SK-N-SH (cell line): ENCODE measurements around the gene THAP8. TPM values are rescaled to one million over a fixed set of nuclear protein-coding genes. Genes with fewer than 3 reads are reported as not detected.

Source experiments
- CTCF ChIA-PET: fragments of 300-600, 350-600 bp; formaldehyde crosslinking; extraction: SDS; loops from one replicate; lab custom pipeline; 2021; lab: Yijun Ruan, JAX
- POLR2A ChIA-PET: fragments of 350-600 bp; sonication (Branson Sonifier 250); formaldehyde crosslinking; extraction: SDS; loops from one replicate; lab custom pipeline; 2020; ENCODE audit warnings: antibody characterized with exemption, inconsistent platforms; lab: Yijun Ruan, JAX
- DNase-seq: peaks from one replicate; pipeline ENCODE4 v3.0.0; 2012
- H2AFZ ChIP-seq: fragments of 200-600 bp; sonication (generic); 2 replicates; pipeline ENCODE4 v1.8.1; 2016; ENCODE audit warnings: antibody characterized with exemption, mild to moderate bottlenecking, low read depth
- H3F3A ChIP-seq: fragments of 200-600 bp; sonication (generic); replicated peaks from 2 replicates; pipeline ENCODE3; 2016; ENCODE audit warnings: antibody characterized with exemption, mild to moderate bottlenecking; ENCODE audit not compliant: insufficient read depth
- H3K27ac ChIP-seq, 2 experiments: fragments of 200-500 bp in 1 of 2; fragments of 200-600 bp in 1 of 2; sonication (Bioruptor generic) in 1 of 2; sonication (generic), shearing (Covaris generic) in 1 of 2; 2 replicates each; pipeline versions ENCODE4 v1.5.1 to v1.6.1; 2014 to 2016; ENCODE audit warnings: low read depth in 2 of 2, inconsistent platforms in 1 of 2, low read length in 1 of 2, mild to moderate bottlenecking in 1 of 2, mixed read lengths in 1 of 2
- H3K27me3 ChIP-seq: fragments of 200-600 bp; sonication (generic), shearing (Covaris generic); 2 replicates; pipeline ENCODE4 v1.6.1; 2016; ENCODE audit warnings: mixed run types; ENCODE audit not compliant: insufficient read depth
- H3K36me3 ChIP-seq, 2 experiments: fragments of 200-500 bp in 1 of 2; fragments of 200-600 bp in 1 of 2; sonication (Bioruptor generic) in 1 of 2; sonication (generic) in 1 of 2; replicated peaks in 1 of 2; 2 replicates each; pipeline versions ENCODE3 to v1.5.1; 2014 to 2016; ENCODE audit warnings: low read length in 1 of 2, mild to moderate bottlenecking in 1 of 2; ENCODE audit not compliant: insufficient read depth in 2 of 2, control insufficient read depth in 1 of 2
- H3K4me1 ChIP-seq, 2 experiments: fragments of 200-500 bp in 1 of 2; fragments of 200-600 bp in 1 of 2; sonication (Bioruptor generic) in 1 of 2; sonication (generic), shearing (Covaris generic) in 1 of 2; 2 replicates each; pipeline versions ENCODE4 v1.5.1 to v1.6.1; 2014 to 2016; ENCODE audit warnings: low read depth in 1 of 2, low read length in 1 of 2, mixed run types in 1 of 2; ENCODE audit not compliant: insufficient read depth in 2 of 2, control insufficient read depth in 1 of 2
- H3K4me2 ChIP-seq: fragments of 200-600 bp; sonication (generic), shearing (Covaris generic); 2 replicates; pipeline ENCODE4 v1.6.1; 2017; ENCODE audit warnings: mixed run types
- H3K4me3 ChIP-seq, 2 experiments: fragments of 200-500 bp in 1 of 2; fragments of 200-600 bp in 1 of 2; sonication (Bioruptor generic) in 1 of 2; sonication (generic), shearing (Covaris generic) in 1 of 2; 2 replicates each; pipeline versions ENCODE4 v1.5.1 to v1.8.1; 2014 to 2016; ENCODE audit warnings: low read depth in 2 of 2, inconsistent platforms in 1 of 2, low read length in 1 of 2, mild to moderate bottlenecking in 1 of 2, mixed read lengths in 1 of 2, moderate library complexity in 1 of 2
- H3K79me2 ChIP-seq: fragments of 200-600 bp; sonication (generic); 2 replicates; pipeline ENCODE4 v1.8.1; 2017; ENCODE audit warnings: mild to moderate bottlenecking; ENCODE audit not compliant: insufficient read depth
- H3K9ac ChIP-seq: fragments of 200-600 bp; sonication (generic); 2 replicates; pipeline ENCODE4 v1.6.1; 2017; ENCODE audit warnings: mixed run types
- H3K9me2 ChIP-seq: fragments of 200-600 bp; sonication (generic); 2 replicates; pipeline ENCODE4 v1.6.1; 2017; ENCODE audit warnings: mixed run types
- H3K9me3 ChIP-seq: fragments of 200-600 bp; sonication (generic); 2 replicates; pipeline ENCODE4 v1.6.1; 2017; ENCODE audit warnings: mixed run types, mild to moderate bottlenecking, moderate library complexity
- H4K20me1 ChIP-seq: fragments of 200-600 bp; sonication (generic); 2 replicates; pipeline ENCODE4 v1.6.1; 2017; ENCODE audit warnings: mild to moderate bottlenecking, mixed run types; ENCODE audit not compliant: insufficient read depth
- CHD2 ChIP-seq: fragments of 150-350 bp; IDR thresholded peaks from 2 replicates; pipeline ENCODE4 v1.6.1; 2018; ENCODE audit warnings: low read length; ENCODE audit not compliant: partially characterized antibody
- ELF1 ChIP-seq: IDR thresholded peaks from 2 replicates; pipeline ENCODE4 v1.4.0; 2012
- EP300 ChIP-seq, 2 experiments: IDR thresholded peaks; 2 replicates each; pipeline versions ENCODE4 v1.4.0 to v1.6.1; 2012; ENCODE audit warnings: borderline replicate concordance in 1 of 2, low read depth in 1 of 2, low read length in 1 of 2
- EZH2phosphoT487 ChIP-seq: fragments of 200-600 bp; sonication (generic); IDR thresholded peaks from 2 replicates; pipeline ENCODE4 v1.6.1; 2017; ENCODE audit warnings: low read depth, mixed run types, mild to moderate bottlenecking, antibody characterized with exemption, moderate library complexity, borderline replicate concordance
- FOXJ3 ChIP-seq: sonication (generic); formaldehyde crosslinking; IDR thresholded peaks from 2 replicates; pipeline ENCODE4 v1.5.1; 2020; ENCODE audit warnings: mild to moderate bottlenecking, missing genetic modification reagents
- GABPA ChIP-seq: IDR thresholded peaks from 2 replicates; pipeline ENCODE4 v1.4.0; 2012; ENCODE audit warnings: low read depth, mild to moderate bottlenecking
- MXI1 ChIP-seq: IDR thresholded peaks from 2 replicates; pipeline ENCODE4 v1.6.1; 2012; ENCODE audit warnings: mild to moderate bottlenecking, low read depth, low read length, improper control_type of control experiment
- NFIC ChIP-seq: IDR thresholded peaks from 2 replicates; pipeline ENCODE4 v1.4.0; 2012; ENCODE audit warnings: borderline replicate concordance
- NRF1 ChIP-seq: IDR thresholded peaks from 2 replicates; pipeline ENCODE4 v1.6.1; 2012; ENCODE audit warnings: low read depth, mild to moderate bottlenecking, low read length
- POLR2AphosphoS5 ChIP-seq: IDR thresholded peaks from 2 replicates; pipeline ENCODE4 v1.6.1; 2012; ENCODE audit warnings: low read depth, low read length
- REST ChIP-seq: IDR thresholded peaks from 2 replicates; pipeline ENCODE4 v1.6.1; 2012; ENCODE audit warnings: mild to moderate bottlenecking, low read depth, low read length, moderate library complexity
- RFX5 ChIP-seq: IDR thresholded peaks from 2 replicates; pipeline ENCODE4 v1.6.1; 2012; ENCODE audit warnings: mild to moderate bottlenecking, improper control_type of control experiment, low read length
- SMC3 ChIP-seq: IDR thresholded peaks from 2 replicates; pipeline ENCODE4 v1.6.1; 2012; ENCODE audit warnings: low read depth, low read length, improper control_type of control experiment
- TCF12 ChIP-seq: IDR thresholded peaks from 2 replicates; pipeline ENCODE4 v1.4.0; 2012
- TEAD4 ChIP-seq: IDR thresholded peaks from 2 replicates; pipeline ENCODE4 v1.4.0; 2012; ENCODE audit warnings: mild to moderate bottlenecking, borderline replicate concordance; ENCODE audit not compliant: insufficient read depth
- YY1 ChIP-seq: IDR thresholded peaks from 2 replicates; pipeline ENCODE4 v1.4.0; 2012; ENCODE audit warnings: low read depth, mild to moderate bottlenecking
- WGBS: methylation state at CpG from one replicate; pipeline ENCODE4 v1.1.6; 2017; ENCODE audit warnings: low lambda C conversion rate; 5-methylcytosine and 5-hydroxymethylcytosine counted together
- polyA plus RNA-seq, 3 experiments: library from polyadenylated mRNA; depleted of rRNA; stranded (reverse); fragments of >200 nt; gene quantifications; 2 replicates each; pipeline ENCODE4 v1.2.3, GENCODE V29; 2012
- TF ChIP-seq, protein P1 (sequence below): fragments of 150-350 bp; IDR thresholded peaks from 2 replicates; pipeline ENCODE4 v1.6.1; 2016; ENCODE audit warnings: mild to moderate bottlenecking, low read depth, low read length

Gene THAP8
- polyA plus RNA-seq, 1 of the 3 experiments (the other 2 are of a cell fraction), result 6.3 TPM

DNA sequence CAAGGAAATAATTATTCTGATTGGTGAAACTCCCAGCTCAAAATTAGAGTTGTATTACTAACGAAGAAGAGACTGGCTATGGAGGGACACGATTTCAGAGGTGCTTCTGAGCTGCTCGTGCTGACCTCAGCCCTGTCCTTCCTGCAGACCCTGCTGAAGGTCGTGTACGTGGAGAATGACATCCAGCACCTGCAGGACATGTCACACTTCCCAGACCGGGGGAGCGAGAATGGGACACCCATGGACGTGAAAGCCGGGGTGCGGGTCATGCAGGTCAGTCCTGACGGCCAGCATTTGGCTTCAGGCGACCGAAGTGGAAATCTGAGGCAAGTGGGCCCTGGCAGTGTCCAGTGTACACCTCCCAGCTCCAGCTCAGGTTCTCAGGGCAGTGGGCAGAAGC, 28.8 kb upstream of the THAP8 start:
- H3K9me3 ChIP-seq, result no peaks in the 10 kb centered on the region
- TF ChIP-seq YY1, result no peak
- TF ChIP-seq REST, result no peak
- TF ChIP-seq MXI1, result no peak
- TF ChIP-seq TCF12, result no peak
- TF ChIP-seq CHD2, result no peak
- TF ChIP-seq ELF1, result no peak
- TF ChIP-seq NRF1, result no peak
- no peak for TF ChIP-seq EP300 (IDR thresholded peaks at IDR 0.05; ENCODE audit: borderline replicate concordance in 1 of 2, low read depth in 1 of 2, low read length in 1 of 2)
- TF ChIP-seq RFX5, result no peak
- TF ChIP-seq TEAD4, result no peak
- TF ChIP-seq EZH2phosphoT487, result no peak
- TF ChIP-seq, protein P1, sequence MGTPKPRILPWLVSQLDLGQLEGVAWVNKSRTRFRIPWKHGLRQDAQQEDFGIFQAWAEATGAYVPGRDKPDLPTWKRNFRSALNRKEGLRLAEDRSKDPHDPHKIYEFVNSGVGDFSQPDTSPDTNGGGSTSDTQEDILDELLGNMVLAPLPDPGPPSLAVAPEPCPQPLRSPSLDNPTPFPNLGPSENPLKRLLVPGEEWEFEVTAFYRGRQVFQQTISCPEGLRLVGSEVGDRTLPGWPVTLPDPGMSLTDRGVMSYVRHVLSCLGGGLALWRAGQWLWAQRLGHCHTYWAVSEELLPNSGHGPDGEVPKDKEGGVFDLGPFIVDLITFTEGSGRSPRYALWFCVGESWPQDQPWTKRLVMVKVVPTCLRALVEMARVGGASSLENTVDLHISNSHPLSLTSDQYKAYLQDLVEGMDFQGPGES, result no peak
- no peak for TF ChIP-seq NFIC
- no peak for TF ChIP-seq GABPA
- TF ChIP-seq POLR2AphosphoS5, result no peak
- no peak for TF ChIP-seq FOXJ3 (CRISPR knock-in tag)
- no peak for TF ChIP-seq SMC3
- no peaks in the 10 kb centered on the region for H3F3A ChIP-seq
- H2AFZ ChIP-seq, result no peak overlapping the region
- POLR2A ChIA-PET, result no interaction called here
- no peaks in the 10 kb centered on the region for H3K79me2 ChIP-seq
- no peaks in the 10 kb centered on the region for H3K4me1 ChIP-seq
- no peaks in the 10 kb centered on the region for H3K27me3 ChIP-seq
- no peak for DNase-seq
- CTCF ChIA-PET, result no interaction called here
- H3K4me2 ChIP-seq, result no peak overlapping the region
- H3K9me2 ChIP-seq, result no peaks in the 10 kb centered on the region
- peaks cover 9 to 15% of the 10 kb centered on the region in 2 experiments for H3K36me3 ChIP-seq
- no peak overlapping the region for H3K4me3 ChIP-seq
- no peaks in the 10 kb centered on the region for H4K20me1 ChIP-seq
- WGBS, result 92% methylated on average over 9 of the region's 13 CpGs
- no peak overlapping the region for H3K27ac ChIP-seq
- no peak overlapping the region for H3K9ac ChIP-seq
